GF-D8 (cell line): Measurements from ENCODE around the gene RGS4.

Experiments
- DNase-seq: peaks from one replicate; lab custom pipeline; 2025; lab: John Stamatoyannopoulos, UW

The RGS4 gene

DNA sequence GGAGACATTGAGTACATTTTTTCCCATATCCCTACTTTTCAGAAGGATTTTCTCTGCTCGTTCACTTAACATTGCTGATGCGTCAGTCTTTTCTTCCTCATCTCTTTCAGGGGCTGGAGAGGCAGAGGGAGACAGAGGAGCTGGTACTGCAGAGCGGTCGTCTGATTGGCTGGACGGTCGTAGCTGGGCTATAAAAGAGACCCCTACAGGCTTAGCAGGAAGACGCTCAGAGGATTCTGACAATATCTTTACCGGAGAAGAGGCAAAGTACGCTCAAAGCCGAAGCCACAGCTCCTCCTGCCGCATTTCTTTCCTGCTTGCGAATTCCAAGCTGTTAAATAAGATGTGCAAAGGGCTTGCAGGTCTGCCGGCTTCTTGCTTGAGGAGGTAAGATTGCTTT, at the start of gene RGS4:
Gene RGS4, plus strand, starts transcription at position 220 of the 400 bp plus-strand sequence. Its CDS starts 124 bp downstream, at position 344.
- no peak for DNase-seq

GRCh38 chr1:163022129-163022528, 47.0 kb upstream of the RGS4 start:
- no peak for DNase-seq

GRCh38 chr1:163027610-163028009, 41.6 kb upstream of the RGS4 start:
- DNase-seq: no peak

GRCh38 chr1:163029901-163030300, 39.3 kb upstream of the RGS4 start:
- no peak for DNase-seq

GRCh38 chr1:163035446-163036249, 33.5 kb upstream of the RGS4 start:
- DNase-seq: no peak

GRCh38 chr1:163036671-163037070, 32.5 kb upstream of the RGS4 start:
- DNase-seq: no peak

- DNase-seq: no peak
These were observed 30.0 kb upstream of the RGS4 start for GRCh38 chr1:163038928-163039706.

DNA sequence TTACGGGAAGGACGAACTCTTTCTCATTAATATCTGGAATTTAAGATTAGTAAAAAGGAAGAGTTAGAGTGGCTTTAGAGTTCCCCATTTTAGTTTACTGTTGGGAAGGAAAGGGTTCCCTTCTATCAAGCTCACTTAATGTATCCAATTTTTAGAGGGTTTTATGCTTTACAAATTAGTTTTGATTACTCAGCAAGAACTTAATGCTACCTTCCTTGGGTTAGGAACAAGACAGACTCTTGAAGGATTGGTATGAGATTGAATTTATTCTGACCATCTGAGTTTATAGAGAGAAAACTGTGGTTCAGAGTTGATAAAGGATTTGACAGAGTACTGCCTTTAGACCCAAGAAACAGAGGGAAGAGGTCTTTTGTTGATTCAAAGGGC, 29.5 kb upstream of the RGS4 start:
- DNase-seq: no peak

- DNase-seq: no peak
These were observed 23.1 kb upstream of the RGS4 start for GRCh38 chr1:163046071-163046470.

GRCh38 chr1:163047951-163048659, 21.1 kb upstream of the RGS4 start:
- DNase-seq: no peak

DNA sequence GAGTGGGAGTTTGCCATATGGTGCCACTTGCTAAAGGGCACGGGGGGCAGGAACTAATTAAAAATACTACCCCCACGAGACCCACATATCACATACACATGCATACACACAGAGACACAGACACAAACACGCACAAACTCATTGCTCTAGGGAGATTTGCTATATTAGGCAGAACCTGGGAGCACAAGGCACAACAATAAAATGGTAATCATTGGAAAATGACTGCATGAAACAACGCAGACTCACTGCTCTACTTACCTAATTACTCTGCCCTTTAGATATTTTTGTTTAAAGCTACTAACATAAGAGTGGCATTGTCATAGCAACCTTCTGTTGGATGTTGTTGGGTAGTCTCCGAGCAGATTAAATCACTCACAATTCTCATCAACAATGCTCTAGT, 20.3 kb upstream of the RGS4 start:
- DNase-seq: no peak

DNA sequence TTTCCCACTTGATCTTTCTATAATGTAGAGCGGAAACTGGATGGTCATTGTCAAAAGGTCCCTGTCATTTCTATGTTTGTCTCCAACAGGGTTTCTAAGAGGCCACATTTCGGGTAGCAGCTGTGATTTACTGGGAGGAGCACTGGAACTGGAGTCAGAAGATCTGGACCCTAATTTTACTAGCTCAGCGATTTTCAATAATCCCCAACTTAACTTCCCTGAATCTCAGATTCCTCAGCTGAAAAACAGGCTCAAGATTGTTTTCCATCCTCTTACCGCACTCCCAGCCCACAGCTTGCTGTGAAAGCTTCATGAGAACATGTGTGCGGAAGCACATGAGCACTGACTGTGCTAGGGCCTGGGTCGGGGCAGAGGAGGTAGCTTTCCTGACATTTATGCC, 19.9 kb upstream of the RGS4 start:
- no peak for DNase-seq

DNA sequence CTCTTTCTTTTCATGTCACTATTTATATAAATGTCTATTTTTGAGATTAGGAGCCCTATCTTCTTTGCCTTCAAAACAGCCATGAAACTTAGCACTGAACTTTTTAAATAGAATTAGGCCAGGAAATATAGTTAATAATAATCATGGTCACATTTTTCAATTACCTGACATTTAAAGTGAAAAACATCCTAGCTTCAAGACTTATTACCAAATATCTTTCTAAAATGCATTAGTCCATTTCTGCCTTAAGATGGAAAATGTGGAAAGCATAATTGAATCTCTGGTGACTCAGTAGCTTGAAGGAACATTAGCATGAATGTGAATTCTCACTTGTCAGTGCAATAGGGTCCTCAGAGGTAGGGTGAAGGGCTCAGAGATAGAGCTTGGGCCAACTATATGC, 18.7 kb upstream of the RGS4 start:
- DNase-seq: no peak

- DNase-seq: no peak
These were observed 15.0 kb upstream of the RGS4 start for GRCh38 chr1:163054181-163054591.

DNA sequence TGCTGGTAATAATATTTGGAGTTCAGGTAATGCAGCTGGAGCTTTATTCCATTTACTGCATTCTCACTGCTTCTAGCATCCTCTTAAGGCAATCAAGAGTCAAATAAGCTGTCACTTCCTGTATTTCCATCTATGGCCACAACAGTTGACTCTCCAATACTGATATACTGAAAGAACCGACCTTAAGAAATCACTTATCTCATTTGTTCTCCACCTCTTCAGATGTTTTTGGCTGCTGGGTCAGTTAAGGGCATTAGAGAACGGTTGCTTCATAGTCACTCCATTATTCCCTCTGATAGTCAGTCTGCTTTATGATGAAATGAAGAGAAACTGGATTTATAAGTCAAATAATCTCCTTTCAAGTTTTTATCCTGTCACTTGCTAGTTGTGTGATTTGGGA, 14.2 kb upstream of the RGS4 start:
- DNase-seq: no peak

DNA sequence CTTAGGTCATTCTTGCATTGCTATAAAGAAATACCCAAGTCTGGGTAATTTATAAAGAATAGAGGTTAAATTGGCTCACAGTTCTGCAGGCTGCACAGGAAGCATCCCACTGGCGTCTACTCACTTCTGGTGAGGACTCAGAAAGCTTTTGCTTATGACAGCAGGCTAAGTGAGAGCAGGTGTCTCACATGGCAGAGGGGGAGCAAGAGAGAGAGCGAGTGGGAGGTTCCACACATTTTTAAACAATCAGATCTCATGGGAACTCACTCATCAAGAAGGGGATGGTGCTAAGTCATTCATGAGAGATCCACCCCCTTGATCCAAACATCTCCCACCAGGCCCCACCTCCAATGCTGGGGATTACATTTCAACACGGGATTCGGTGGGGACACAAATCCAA, 13.6 kb upstream of the RGS4 start:
- DNase-seq: no peak

DNA sequence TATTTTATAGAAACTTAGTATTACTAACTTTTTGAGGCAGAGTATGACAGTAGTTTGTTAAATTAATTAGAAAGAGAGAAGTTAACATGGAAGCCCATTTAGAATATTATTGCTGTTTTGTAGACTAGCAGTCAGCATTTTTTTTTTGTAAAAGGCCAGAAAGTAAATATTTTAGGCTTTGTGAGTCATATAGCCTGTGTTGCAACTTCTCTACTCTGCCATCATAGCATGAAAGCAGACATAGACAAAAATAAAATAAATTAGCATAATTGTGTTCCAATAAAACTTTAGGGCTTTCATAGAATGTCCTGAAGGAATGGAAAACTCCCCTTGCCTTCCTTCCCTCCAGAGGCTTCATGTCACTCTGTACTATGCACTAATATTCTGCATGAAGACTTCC, 12.3 kb upstream of the RGS4 start:
- DNase-seq: no peak

GRCh38 chr1:163060343-163061007, 8.7 kb upstream of the RGS4 start:
- DNase-seq: no peak

- no peak for DNase-seq
These were observed 6.0 kb upstream of the RGS4 start for GRCh38 chr1:163063143-163063542.

DNA sequence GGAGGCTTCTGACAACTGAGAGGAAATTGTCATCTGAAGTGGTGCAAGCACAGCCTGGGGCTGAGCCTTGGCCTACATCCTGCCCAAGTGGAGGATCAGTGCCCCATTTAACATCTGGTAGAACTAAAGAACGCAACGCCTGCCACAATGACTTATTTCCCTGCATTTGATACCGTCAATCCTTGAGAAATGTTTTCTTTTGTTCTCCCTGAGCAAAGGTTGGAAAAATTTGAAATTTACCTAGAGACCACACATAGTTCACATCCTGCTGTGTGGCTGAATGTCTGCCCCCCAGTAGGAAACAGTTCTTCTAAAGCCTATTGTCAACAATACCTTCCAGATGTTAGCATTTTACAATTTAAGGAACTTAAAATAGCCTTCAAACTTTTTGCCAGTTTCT, 5.6 kb upstream of the RGS4 start:
- no peak for DNase-seq

GRCh38 chr1:163066168-163066567, 3.0 kb upstream of the RGS4 start:
- DNase-seq: no peak

- DNase-seq: no peak
These were observed 2.5 kb upstream of the RGS4 start for GRCh38 chr1:163066686-163067085.
